Endothelial cell of umbilical vein (primary cell): Measurements from ENCODE around the gene NDUFAF7. TPM values are rescaled to one million over a fixed set of nuclear protein-coding genes. Genes with fewer than 3 reads are reported as not detected.

ENCODE experiments used
- BruUV-seq: library from RNA; stranded (reverse); fragments of 400-500 nt; replicated peaks from 2 replicates; lab custom pipeline; 2021; lab: Mats Ljungman, UMichigan
- CTCF ChIA-PET: fragments of 300-600, 350-600 bp; sonication (Branson Sonifier 250); formaldehyde crosslinking; loops from one replicate; lab custom pipeline; 2021; ENCODE audit warnings: antibody characterized with exemption, inconsistent platforms; lab: Charles Lee
- POLR2A ChIA-PET: fragments of 300-600, 350-600 bp; sonication (Branson Sonifier 250); formaldehyde crosslinking; loops from one replicate; lab custom pipeline; 2021; ENCODE audit warnings: antibody characterized with exemption, inconsistent platforms; lab: Charles Lee
- DNase-seq: peaks from one replicate; pipeline ENCODE4 v3.0.0-alpha.2; 2011; ENCODE audit warnings: low read depth, low spot score
- FAIRE-seq: peaks from 2 replicates; lab custom pipeline; 2011; peaks lifted over from hg19 to GRCh38; lab: Jason Lieb, UNC
- H2AFZ ChIP-seq: 2 replicates; pipeline ENCODE4 v1.6.0; 2012; ENCODE audit warnings: low read depth, low read length, control low read depth, inconsistent platforms
- H3K27ac ChIP-seq: 2 replicates; pipeline ENCODE4 v1.5.1; 2011; ENCODE audit warnings: low read depth, mild to moderate bottlenecking, control low read depth, low read length, moderate library complexity; ENCODE audit not compliant: insufficient read depth
- H3K27me3 ChIP-seq, 2 experiments: 2 replicates each; pipeline versions ENCODE4 v1.6.0 to v1.6.1; 2011; ENCODE audit warnings: low read length in 2 of 2, mixed read lengths in 1 of 2; ENCODE audit not compliant: control insufficient read depth in 2 of 2, insufficient read depth in 2 of 2
- H3K36me3 ChIP-seq, 2 experiments: 2 replicates in 1 of 2; 3 replicates in 1 of 2; pipeline ENCODE4 v1.5.1; 2011; ENCODE audit warnings: low read length in 2 of 2, mild to moderate bottlenecking in 1 of 2, moderate library complexity in 1 of 2; ENCODE audit not compliant: control insufficient read depth in 2 of 2, insufficient read depth in 2 of 2; ENCODE audit errors: extremely low read depth in 1 of 2
- H3K4me1 ChIP-seq: 3 replicates; pipeline ENCODE4 v1.5.1; 2011; ENCODE audit warnings: mild to moderate bottlenecking, low read length; ENCODE audit not compliant: control insufficient read depth, insufficient read depth; ENCODE audit errors: extremely low read depth
- H3K4me2 ChIP-seq: 2 replicates; pipeline ENCODE4 v1.6.1; 2011; ENCODE audit warnings: low read length, control low read depth, mixed read lengths; ENCODE audit not compliant: insufficient read depth
- H3K4me3 ChIP-seq, 3 experiments: fragments of 200-600 bp in 1 of 3; sonication (generic), shearing (Covaris generic) in 1 of 3; replicated peaks in 1 of 3; 2 replicates each; pipeline ENCODE4 v1.5.1; 2011 to 2016; ENCODE audit warnings: control low read depth in 3 of 3, low read length in 3 of 3, mild to moderate bottlenecking in 2 of 3, inconsistent platforms in 1 of 3, low read depth in 1 of 3, moderate library complexity in 1 of 3; ENCODE audit not compliant: insufficient read depth in 1 of 3
- H3K79me2 ChIP-seq: 2 replicates; pipeline ENCODE4 v1.6.0; 2012; ENCODE audit warnings: low read length, inconsistent platforms; ENCODE audit not compliant: control insufficient read depth, insufficient read depth
- H3K9ac ChIP-seq: replicated peaks from 2 replicates; pipeline ENCODE3; 2011; ENCODE audit warnings: low read length, control low read depth; ENCODE audit not compliant: insufficient read depth; ENCODE audit errors: extremely low read depth
- H3K9me1 ChIP-seq: replicated peaks from 3 replicates; pipeline ENCODE4 v1.6.0; 2011; ENCODE audit warnings: mild to moderate bottlenecking, low read length; ENCODE audit not compliant: control insufficient read depth, insufficient read depth; ENCODE audit errors: extremely low read depth
- H3K9me3 ChIP-seq: replicated peaks from 2 replicates; pipeline ENCODE4 v1.5.1; 2012; ENCODE audit warnings: low read length, inconsistent platforms; ENCODE audit not compliant: control insufficient read depth, insufficient read depth
- H4K20me1 ChIP-seq: replicated peaks from 2 replicates; pipeline ENCODE3; 2011; ENCODE audit warnings: mild to moderate bottlenecking, low read length; ENCODE audit not compliant: control insufficient read depth, insufficient read depth; ENCODE audit errors: extremely low read depth
- EZH2 ChIP-seq: IDR thresholded peaks from 2 replicates; pipeline ENCODE4 v1.6.1; 2012; ENCODE audit warnings: borderline replicate concordance, low read depth, mild to moderate bottlenecking, moderate library complexity, low read length, inconsistent platforms; ENCODE audit not compliant: severe bottlenecking
- FOS ChIP-seq: IDR thresholded peaks from 2 replicates; pipeline ENCODE4 v1.6.1; 2011; ENCODE audit warnings: mild to moderate bottlenecking, low read length, moderate library complexity, borderline replicate concordance; ENCODE audit not compliant: insufficient read depth
- GATA2 ChIP-seq: IDR thresholded peaks from 2 replicates; pipeline ENCODE4 v1.7.0; 2011; ENCODE audit warnings: low read depth, mild to moderate bottlenecking, moderate library complexity, mixed read lengths, low read length; ENCODE audit not compliant: insufficient read length, insufficient read depth
- JUN ChIP-seq: IDR thresholded peaks from 2 replicates; pipeline ENCODE4 v1.6.1; 2011; ENCODE audit warnings: borderline replicate concordance, low read depth; ENCODE audit not compliant: insufficient read length, insufficient read depth
- MAX ChIP-seq: IDR thresholded peaks from 2 replicates; pipeline ENCODE4 v1.6.1; 2011; ENCODE audit not compliant: insufficient read depth, insufficient read length
- MYC ChIP-seq: IDR thresholded peaks from one replicate; pipeline ENCODE4 v1.6.1; 2011; ENCODE audit warnings: mild to moderate bottlenecking, low read depth, low read length
- POLR2A ChIP-seq: IDR thresholded peaks from 2 replicates; pipeline ENCODE4 v1.6.1; 2012; ENCODE audit warnings: low read depth, mild to moderate bottlenecking, control low read depth, low read length
- POLR2AphosphoS5 ChIP-seq: IDR thresholded peaks from 2 replicates; pipeline ENCODE4 v1.6.1; 2012; ENCODE audit warnings: low read depth, mild to moderate bottlenecking, control low read depth, low read length, moderate library complexity; ENCODE audit not compliant: insufficient read depth
- dilution Hi-C: fragments of 300-500 bp; cut with MboI; formaldehyde crosslinking; loops from one replicate; pipeline ENCODE4 v1.15.0; 2019; ENCODE audit warnings: low sequenced_read_pairs; ENCODE audit not compliant: extremely low pct_ligation_motif_present
- intact Hi-C: fragments of 100-400 bp; cut with micrococcal nuclease; formaldehyde crosslinking; loops from one replicate; pipeline ENCODE4 v1.10.0; 2022
- polyA plus RNA-seq, 4 experiments: library from polyadenylated mRNA; depleted of rRNA in 3 of 4; stranded (reverse) in 3 of 4; unstranded in 1 of 4; fragments of >200 nt; gene quantifications; 2 replicates each; pipeline versions ENCODE4 v1.2.1 to v1.2.3, GENCODE V29; 2011 to 2012; ENCODE audit warnings: missing spikeins in 1 of 4
- total RNA-seq: library from RNA; stranded (reverse); gene quantifications from 2 replicates; pipeline ENCODE4 v1.2.3, GENCODE V29; 2021
- TF ChIP-seq, protein P1 (sequence below), 2 donors: IDR thresholded peaks; 1 replicate in 1 of 2; 2 replicates in 1 of 2; pipeline ENCODE4 v1.5.1; 2011; ENCODE audit warnings: low read length in 2 of 2, mild to moderate bottlenecking in 2 of 2, moderate library complexity in 2 of 2, control low read depth in 1 of 2, inconsistent platforms in 1 of 2, low read depth in 1 of 2; ENCODE audit not compliant: insufficient read depth in 1 of 2; ENCODE audit errors: extremely low read depth in 1 of 2

The NDUFAF7 gene
- total and polyA plus RNA-seq, 2 donors (not counting 3 experiments of a cell fraction or from before 2014, with no cell fraction given), result 11.6 to 23.4 TPM

GRCh38 chr2:37211212-37211611 lies 20.2 kb upstream of the NDUFAF7 start:
- intact Hi-C loops (no loop called here), dilution Hi-C loops (no loop called here)
- CTCF ChIA-PET, result interaction anchor here (1.0 to 1.4 kb wide), 5 partner anchors 9 to 43 kb away, joined by 3 to 5 read pairs (median 3); no protein-coding TSS in a partner anchor
- Histone ChIP-seq H3K4me1 (no peaks in the 10 kb centered on the region), H3K4me2 (no peak overlapping the region), H2AFZ (no peak overlapping the region), H3K27ac (no peak overlapping the region), H3K27me3 (no peaks in the 10 kb centered on the region), H4K20me1 (no peaks in the 10 kb centered on the region), H3K9me1 (no peaks in the 10 kb centered on the region), H3K4me3 (no peak overlapping the region), H3K9me3 (no peaks in the 10 kb centered on the region), H3K36me3 (peaks cover 3 to 18% of the 10 kb centered on the region in 2 experiments), H3K9ac (no peak overlapping the region), H3K79me2 (peaks cover 32% of the 10 kb centered on the region)
- POLR2A ChIA-PET, result no interaction called here
- no TSS peak for BruUV-seq
- TF ChIP-seq FOS, result no peak
- no peak for TF ChIP-seq GATA2
- no peak for TF ChIP-seq MAX
- no peak for TF ChIP-seq POLR2A
- TF ChIP-seq EZH2, result no peak
- TF ChIP-seq POLR2AphosphoS5, result no peak
- TF ChIP-seq MYC, result no peak
- TF ChIP-seq, protein P1, sequence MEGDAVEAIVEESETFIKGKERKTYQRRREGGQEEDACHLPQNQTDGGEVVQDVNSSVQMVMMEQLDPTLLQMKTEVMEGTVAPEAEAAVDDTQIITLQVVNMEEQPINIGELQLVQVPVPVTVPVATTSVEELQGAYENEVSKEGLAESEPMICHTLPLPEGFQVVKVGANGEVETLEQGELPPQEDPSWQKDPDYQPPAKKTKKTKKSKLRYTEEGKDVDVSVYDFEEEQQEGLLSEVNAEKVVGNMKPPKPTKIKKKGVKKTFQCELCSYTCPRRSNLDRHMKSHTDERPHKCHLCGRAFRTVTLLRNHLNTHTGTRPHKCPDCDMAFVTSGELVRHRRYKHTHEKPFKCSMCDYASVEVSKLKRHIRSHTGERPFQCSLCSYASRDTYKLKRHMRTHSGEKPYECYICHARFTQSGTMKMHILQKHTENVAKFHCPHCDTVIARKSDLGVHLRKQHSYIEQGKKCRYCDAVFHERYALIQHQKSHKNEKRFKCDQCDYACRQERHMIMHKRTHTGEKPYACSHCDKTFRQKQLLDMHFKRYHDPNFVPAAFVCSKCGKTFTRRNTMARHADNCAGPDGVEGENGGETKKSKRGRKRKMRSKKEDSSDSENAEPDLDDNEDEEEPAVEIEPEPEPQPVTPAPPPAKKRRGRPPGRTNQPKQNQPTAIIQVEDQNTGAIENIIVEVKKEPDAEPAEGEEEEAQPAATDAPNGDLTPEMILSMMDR (IDR thresholded peaks at IDR 0.05; ENCODE audit: extremely low read depth in 1 of 2, insufficient read depth in 1 of 2, low read depth in 1 of 2, low read length in 2 of 2), result no peak
- no peak for TF ChIP-seq JUN
- no peak for DNase-seq
- no peak for FAIRE-seq
